ENCODE measurements around the gene MMGT1.
A peak's percentile ranks its signal among the peaks of the same experiment; 100 is the strongest.

Gene MMGT1

DNA sequence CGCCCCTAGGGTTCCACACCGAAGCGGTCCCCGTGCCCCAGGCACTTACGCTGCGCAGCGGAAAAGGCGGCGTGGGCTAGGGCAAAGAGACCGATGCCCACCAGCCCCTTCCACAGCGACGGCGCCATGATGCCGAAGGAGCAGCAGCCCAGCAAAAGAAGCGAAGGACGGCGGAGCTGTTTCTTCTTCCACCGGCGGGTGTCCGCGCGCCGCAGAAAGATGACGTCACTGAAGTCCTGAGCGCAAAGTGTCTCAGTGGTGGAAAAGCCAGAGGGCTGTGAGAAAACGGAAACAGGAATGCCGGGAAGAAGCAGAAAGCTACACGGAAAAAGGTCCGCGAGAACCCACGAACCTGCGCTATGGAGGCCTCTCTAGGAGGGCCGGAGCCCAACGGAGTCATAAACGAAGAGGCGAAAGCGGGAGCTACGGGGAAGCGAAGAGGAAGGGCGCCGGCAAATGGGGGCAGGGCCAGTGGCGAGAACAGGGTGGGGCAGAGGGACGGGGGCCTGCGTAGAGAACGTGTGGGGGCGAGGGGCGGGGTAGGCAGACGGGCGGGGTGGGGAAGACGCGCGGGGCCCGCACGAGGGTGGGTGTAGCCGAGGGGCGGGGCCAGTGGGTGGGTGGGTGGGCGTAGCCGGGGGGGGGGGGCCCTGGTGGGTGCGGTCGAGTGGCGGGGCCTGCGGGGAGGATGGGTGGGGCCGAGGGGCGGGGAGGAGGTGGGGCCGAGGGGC is at the start of gene MMGT1:
Gene MMGT1 (minus strand): TSS at position 441 of the 731 bp plus-strand sequence. CDS start 313 bp downstream, at position 128.
- DNase-seq (ENCODE audit: low spot score): peak; percentile 78

DNA sequence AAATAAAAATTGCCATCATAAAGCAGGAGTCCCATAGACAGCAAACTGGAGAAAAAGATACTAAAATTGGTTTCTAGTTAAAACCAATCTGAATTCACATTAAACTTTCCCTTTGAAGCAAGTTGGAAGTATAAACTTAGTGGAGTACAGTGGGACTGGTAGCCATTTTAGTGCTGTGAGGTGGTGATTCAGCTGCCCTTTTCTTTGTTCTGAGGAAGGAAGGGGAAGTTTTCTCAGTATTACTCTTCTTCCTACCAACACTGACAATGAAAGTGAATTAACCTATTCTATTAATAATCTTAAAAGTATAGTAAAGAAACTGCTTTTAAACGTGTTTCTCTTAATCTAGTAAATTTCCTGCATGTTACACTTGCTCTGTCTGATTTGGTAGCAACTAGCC is 48.1 kb upstream of the MMGT1 start:
- DNase-seq (ENCODE audit: low spot score): no peak

DNA sequence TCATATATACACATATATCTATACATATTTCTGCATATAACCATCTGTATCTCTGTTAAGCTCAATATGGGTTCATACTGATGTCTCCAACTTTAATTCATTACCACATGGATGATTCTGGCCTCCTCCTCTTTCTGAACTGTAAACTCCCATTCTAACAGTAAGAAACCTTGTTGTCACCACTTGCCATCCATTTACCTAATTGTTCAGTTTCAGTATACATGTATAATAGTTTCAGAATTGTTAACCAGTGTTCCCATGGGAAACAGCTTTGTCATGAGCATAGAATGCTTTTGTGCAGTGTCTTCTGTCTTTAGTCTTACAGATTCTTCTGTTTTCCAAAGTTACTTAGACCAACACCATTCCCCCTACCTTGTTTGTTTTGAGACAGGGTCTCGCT is 47.4 kb upstream of the MMGT1 start:
- DNase-seq (ENCODE audit: low spot score): no peak

DNA sequence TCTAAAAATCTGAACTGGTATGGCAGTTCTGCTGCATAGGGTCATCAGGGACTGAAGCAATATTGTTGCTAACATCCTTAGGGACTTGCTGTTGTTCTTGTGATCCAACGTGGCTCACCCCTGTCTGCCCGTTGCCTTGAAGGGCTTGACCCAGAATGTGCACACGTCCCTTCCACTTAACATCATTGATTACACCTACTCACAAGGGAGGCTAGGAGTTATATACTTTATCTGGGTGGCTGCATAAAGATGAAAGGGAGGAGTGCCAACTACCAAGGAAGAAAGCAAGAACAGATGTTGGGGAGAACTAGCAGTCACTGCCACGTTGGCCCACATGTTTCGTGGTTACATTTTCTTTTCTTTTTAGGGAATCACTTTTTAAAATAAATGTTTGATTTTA is 45.4 kb upstream of the MMGT1 start:
- no peak for DNase-seq (ENCODE audit: low spot score)

DNA sequence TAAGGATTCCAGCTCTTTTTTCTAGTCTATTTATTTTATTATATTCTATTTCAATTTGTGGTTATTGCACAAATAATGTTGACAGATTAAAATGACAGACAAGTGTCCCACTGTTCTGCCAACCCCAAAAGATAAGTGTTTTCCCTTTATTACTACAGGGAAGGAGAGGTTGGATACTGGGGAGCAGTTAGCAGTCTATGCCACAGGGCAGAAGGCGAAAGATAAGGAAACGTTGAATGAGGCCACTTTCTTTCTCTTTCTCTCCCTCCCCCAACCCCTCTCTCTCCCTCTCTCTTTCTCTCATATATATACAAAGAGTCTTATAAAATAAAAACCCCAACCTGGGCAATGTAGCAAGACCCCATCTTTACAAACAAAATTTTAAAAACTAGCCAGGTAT is 43.1 kb upstream of the MMGT1 start:
- DNase-seq (ENCODE audit: low spot score): no peak

DNA sequence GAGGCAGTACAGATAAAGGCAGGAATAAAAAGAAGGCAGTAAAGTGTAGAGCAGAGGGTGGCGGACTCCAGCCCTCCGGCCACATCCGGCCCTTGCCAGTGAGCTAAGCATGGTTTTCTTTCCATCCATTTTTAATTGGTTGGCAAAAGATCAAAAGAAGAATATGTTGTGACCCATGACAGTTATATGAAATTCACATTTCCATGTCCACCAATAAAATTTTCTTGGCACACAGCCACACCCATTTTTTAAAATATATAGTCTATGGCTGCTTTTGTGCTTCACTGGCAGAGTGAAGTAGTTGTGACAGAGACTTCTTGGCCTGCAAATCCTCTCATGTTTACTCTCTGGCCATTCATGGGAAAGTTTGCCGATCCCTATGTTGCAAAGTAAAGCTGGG is 41.2 kb upstream of the MMGT1 start:
- DNase-seq (ENCODE audit: low spot score): no peak

DNA sequence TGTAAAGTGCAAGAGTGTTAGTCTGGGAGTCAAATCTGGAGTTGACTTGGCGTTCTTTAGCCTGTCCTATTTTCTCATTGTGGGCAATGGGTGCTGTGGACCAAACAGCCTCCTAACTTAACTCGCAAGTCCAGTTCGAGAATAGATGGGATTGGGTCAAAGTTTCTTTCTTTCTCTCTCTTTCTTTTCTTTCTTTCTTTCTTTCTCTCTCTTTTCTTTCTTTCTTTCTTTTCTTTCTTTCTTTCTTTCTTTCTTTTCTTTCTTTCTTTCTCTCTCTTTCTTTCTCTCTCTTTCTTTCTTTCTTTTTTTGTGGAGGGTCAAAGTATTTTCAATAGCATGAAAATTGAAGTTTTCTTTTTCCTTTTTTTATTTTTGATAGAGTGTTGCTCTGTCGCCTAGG is 14.5 kb upstream of the MMGT1 start:
- no peak for DNase-seq (ENCODE audit: low spot score)

DNA sequence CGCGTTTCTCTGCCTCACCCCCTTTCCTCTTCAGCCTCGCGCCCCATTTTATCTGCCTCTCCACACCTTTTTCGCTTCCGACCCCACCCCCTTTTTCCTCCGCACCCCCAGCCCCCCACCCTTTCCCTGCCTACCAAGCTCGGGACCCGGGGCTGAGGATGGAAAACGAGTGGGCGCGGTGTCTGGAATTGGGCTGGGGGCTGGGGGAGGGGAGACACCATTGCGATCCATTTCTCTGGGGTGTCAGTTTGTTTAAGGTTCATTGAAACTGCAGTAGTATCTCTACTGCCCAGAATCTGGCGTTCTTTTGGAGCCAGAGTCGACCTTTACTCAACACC is 12.2 kb upstream of the MMGT1 start:
- DNase-seq (ENCODE audit: low spot score): peak; percentile 10

DNA sequence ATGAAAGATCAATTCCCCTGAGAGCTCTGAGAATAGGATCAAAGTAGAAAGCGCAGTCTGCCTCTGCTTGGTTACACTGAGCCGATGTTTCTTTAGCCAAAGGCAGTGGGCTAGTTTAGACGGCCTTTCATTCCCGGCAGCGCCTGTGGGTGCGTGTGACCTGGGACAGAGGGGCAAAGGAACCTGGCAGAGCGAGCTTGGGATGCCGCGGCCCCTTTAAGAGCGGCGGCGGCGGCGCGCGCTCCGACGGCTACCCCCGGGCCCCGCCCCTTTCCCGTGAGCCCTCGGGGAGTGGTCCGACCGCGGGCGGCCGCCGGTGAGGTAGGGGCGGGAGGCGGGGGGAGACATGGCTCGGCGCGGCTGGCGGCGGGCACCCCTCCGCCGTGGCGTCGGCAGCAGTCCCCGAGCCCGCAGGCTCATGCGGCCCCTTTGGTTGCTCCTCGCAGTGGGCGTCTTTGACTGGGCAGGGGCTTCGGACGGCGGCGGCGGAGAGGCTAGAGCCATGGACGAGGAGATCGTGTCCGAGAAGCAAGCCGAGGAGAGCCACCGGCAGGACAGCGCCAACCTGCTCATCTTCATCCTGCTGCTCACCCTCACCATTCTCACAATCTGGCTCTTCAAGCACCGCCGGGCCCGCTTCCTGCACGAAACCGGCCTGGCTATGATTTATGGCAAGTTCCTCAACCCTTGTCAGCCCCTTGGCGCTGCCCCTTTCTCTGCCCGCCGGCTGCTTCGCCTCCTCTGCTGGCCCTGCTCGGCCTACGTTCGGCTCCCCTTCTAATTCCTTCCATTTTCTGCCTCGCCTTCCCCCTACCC is 11.6 kb upstream of the MMGT1 start, which contains the start of gene SLC9A6:
Gene SLC9A6 (plus strand): TSS at position 279 of the 816 bp plus-strand sequence. CDS start 224 bp downstream, at position 503.
- peak; percentile 84 for DNase-seq (ENCODE audit: low spot score)

DNA sequence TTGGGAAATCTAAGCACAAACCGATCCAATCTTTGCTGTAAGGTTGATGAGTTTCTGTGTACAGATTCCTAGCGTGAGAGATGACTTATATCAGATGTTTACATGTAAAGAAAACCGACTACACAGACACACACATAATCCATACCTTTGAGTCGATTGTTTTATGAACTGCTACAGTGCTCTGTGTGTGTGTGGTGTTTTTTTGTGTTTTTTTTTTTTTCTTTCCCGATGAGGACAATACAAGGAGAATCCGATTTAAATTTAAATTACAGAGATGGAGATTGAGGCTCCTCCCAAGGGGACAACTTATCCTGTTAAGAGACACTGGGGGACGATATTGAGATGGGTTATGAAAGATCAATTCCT is 11.0 kb upstream of the MMGT1 start:
- DNase-seq (ENCODE audit: low spot score): no peak

DNA sequence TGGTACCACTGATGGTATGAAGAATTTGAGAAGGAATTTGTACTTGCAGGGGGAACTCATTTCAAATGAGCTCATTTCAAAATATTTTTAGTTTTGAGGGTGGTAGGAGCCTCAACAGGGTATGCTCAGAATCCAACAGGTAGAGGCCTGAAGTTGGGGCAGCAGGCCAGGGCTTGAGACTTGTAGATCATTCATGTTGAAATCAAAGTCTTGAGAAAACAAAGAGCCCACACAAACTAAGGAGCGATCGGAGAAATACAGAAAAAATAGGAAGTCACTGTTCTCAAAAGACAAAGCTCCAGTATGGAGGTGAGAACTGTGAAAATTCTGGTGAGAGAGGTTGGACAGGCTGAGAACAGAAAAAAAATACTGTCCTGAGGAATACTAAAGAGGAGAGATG is 10.5 kb upstream of the MMGT1 start:
- DNase-seq (ENCODE audit: low spot score): no peak

DNA sequence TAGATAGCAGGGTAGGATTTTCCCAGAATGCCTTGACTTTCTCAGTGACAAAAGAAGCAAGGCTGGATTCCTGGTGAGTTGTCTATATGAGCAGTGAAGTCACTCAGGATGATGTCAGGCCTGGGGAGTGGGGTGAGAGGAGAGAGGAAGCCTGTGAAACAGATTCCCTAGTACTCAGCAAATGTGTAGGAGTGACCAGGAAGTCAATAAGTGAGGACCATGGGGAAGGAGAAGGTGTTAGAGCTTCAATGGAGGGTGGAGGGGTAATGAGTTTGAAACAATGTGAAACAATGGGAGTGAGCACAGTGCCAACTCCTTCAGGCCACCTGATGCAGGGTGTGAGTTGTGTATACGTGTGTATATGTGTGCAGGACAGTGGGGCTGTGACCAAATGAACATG is 9.1 kb upstream of the MMGT1 start:
- no peak for DNase-seq (ENCODE audit: low spot score)

DNA sequence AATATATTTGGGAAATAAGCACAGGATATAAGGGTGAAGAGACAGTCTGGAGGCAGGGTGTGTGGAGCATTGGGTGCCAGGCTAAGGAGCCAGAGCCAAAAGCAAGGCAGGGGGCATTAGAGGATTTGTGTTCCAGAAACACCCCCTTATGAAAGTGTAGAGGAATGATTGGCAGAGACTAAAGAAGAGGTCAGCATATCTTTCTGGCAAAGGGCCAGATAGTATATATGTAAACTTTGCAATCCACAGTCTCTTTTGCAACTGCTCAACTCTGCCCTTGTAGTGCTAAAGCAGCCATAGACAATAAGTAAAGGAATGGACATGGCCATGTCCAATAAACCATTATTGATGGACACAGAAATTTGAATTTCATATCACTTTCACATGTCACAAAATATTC is 7.9 kb upstream of the MMGT1 start:
- no peak for DNase-seq (ENCODE audit: low spot score)

DNA sequence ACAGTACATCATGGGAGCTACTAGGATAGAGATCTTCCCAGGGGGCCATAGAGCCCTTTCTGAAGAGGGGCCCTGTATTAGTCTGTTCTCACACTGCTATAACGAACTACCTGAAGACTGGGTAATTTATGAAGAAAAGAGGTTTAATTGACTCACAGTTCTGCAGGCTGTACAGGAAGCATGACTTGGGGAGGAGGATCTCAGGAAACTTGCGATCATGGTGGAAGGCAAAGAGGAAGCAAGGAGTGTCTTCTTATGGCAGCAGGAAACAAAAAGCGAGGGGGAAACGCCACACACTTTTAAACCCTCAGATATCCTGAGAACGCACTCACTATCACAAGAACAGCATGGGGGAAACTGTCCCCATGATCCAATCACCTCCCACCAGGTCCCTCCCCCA is 7.2 kb upstream of the MMGT1 start:
- DNase-seq (ENCODE audit: low spot score): no peak

DNA sequence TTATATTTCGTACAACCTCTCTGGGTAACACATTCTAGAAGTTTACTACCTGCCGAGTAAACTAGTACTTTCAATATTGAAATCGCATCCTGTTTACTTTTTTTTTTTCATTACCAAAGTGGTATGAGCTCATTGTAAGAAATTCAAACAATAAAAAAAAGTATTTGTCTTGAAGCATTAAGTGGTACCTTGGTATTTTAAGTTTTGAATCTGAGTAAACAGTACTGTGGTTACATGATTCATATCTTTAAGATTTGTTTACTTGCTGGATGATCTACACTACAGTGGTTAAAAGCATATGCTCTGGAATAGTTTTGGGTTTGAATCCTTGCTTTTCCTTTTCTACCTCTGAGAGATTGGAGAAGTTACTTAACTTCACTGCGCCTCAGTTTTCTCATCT is 3.8 kb upstream of the MMGT1 start:
- DNase-seq (ENCODE audit: low spot score): no peak

DNA sequence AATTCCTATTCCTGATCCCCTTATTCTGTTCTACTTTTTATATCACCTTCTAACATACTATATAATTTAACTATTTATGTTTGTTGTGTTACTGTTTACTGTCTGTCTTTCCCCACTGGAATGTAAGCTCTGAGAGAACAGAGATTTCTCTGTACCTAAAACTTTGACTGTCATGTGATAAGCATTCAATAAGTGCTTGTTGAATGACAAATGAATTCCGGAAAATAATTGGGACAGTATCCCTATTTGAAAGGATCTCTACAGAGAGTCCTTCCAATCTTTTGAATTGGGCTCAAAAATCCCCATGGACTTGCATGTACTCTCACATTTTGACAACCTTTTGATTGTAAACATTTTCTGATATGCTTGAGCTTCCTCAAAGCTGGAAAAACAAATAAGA is 1.6 kb upstream of the MMGT1 start:
- DNase-seq (ENCODE audit: low spot score): no peak

DNA sequence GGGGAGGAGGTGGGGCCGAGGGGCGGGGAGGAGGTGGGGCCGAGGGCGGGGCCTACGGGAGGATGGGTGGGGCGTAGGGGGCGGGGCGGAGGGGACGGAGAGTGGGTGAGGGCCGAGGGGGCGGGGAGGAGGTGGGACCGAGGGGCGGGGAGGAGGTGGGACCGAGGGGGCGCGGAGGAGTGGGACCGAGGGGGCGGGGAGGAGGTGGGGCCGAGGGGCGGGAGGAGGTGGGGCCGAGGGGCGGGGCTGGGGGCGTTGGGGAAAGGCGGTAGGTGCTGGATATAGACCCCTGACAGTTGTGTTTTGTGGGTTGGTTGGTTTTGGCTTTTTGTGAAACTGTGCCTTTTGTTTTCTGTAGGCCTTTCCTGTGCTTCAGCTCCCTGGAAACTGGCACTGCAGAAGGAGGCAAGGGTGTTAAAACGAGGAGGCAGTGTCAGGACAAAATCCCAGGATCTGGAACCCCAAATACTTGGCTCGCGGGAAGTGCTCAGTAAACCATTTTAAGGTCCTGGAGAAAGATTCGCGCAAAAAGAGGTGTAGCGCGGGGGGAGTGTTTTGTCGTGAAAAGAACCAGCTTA is 580 bp upstream of the MMGT1 start:
- peak; percentile 82 for DNase-seq (ENCODE audit: low spot score)

DNA sequence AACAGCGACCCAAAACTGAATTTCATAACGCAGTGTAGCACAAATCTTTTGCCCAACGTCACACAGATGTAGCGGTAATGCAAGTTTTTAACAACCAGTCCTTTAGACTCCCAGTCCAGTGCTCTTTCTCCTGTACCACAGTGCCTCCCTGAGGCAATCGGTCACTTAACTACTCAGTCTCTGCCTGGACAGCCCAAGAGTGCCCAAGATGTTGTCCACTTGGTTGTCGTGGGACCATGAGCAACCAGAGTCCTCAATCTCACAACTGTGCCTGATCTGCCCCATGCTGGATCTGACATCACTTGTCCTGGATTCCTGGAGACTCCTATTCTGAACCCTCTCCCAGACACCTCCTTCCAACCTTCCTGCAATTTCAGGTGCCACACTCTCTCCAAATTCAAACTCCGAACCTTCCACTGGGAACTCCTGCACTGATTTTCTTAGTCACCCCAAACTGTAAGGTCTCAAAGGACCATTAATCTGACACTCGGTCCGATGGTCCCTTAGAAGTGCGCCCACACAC is 702 bp downstream of the MMGT1 start:
- DNase-seq (ENCODE audit: low spot score): no peak

DNA sequence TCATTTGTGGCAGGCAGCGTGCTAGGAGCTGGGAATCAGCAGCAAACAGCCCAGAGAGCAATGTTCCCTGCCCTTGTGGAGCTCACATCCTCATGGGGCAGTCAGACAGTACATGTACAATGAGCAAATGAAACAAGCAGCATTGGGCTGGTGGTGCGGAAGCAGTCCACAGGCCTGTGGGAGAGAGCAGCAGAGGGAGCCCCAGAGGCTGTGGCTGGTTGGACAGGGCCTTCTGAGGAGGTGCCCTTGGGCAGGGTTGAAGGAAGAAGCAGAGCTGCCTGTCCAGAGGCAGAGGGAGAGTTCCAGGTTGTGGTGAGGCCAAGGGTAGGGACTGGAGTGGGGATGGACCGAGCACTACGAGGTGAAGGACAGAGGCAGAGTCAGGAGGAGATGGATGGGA is 22.5 kb downstream of the MMGT1 start:
- DNase-seq (ENCODE audit: low spot score): no peak

DNA sequence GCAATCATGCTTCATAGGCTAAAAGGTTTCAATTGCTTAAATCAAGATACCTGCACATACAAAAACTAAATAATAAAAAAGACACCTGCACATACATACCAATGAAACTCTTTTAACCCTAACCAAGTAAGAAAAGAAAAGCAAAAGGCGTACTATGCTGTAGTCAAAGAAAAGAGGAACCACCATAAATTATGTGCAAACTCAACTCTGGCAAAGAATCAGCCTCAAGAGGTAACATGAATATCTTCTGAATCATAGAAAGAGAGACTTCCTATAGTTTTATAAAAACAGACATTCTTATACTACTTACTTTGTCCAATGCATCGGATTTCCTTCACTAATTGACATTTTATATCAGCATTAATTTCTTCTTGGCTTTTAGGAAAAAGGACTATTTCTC is 29.3 kb downstream of the MMGT1 start:
- no peak for DNase-seq (ENCODE audit: low spot score)

DNA sequence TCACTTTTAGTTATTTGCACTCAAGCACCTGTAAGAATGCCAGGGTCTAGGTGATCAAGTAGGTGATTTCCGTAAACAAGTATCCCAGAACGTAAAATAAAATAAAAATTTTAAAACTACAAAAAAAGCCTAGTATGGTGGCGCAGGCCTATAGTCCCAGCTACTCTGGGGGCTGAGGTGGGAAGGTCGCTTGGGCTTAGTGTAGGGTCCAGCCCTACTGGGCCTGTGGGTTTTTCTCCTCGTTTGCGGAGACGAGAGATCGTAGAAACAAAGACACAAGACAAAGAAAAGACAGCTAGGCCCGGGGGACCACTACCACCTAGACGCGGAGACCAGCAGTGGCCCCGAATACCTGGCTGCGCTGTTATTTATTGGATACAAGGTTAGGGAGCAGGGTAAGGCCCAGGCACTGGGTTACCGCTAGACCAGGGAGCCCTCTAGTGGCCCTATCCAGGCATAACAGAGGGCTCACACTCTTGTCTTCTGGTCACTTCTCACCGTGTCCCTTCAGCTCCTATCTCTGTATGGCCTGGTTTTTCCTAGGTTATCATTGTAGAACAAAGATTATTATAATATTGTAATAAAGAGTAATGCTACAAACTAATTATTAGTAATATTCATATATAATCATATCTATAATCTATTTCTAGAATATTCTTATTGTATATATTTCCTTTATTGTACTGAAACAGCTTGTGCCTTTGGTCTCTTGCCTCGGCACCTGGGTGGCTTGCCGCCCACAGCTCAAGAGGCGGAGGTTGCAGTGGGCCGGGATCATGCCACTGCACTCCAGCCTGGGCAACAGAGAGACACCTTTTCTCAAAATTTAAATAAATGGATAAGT is 41.9 kb downstream of the MMGT1 start:
- DNase-seq (ENCODE audit: low spot score): peak; percentile 28

DNA sequence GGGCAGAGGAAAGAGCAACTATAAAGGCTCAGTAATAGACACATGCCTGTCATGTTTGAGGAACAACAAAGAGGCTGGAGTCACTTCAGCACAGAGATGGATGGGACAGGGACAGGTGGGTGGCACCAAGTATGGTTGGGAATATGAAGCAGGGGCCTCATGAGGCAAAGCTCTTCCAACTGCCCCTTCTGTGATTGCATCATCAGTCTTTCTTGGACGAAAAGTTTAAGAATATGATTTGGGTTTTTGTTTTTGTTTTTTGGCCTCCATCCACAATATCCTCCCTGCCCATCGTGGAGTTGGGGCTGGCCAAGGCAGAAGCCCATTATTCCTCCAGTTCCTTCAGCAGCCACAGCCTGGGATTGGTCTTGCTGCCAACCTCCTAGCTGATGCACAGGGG is 45.9 kb downstream of the MMGT1 start:
- no peak for DNase-seq (ENCODE audit: low spot score)

Data from iPS-NIHi11 (cell line).